Esophagus squamous epithelium (tissue), 5 donors: ENCODE results near the gene KLHL20. TPM values are rescaled to one million over a fixed set of nuclear protein-coding genes. Genes with fewer than 3 reads are reported as not detected.

Experiments used
- DNase-seq: peaks from one replicate; lab custom pipeline; 2025; lab: John Stamatoyannopoulos, UW
- H3K27ac ChIP-seq, 4 donors: fragments of 200-600 bp; sonication (generic); one replicate each; pipeline ENCODE4 v1.5.1; 2016 to 2019; ENCODE audit warnings: mild to moderate bottlenecking in 1 of 4
- H3K27me3 ChIP-seq, 4 donors: fragments of 200-600 bp; sonication (generic); 1 replicate in 3 of 4; 2 replicates in 1 of 4; pipeline versions ENCODE4 v1.5.1 to v1.6.0; 2017 to 2021; ENCODE audit warnings: antibody characterized with exemption in 1 of 4
- H3K36me3 ChIP-seq, 3 donors: fragments of 200-600 bp; sonication (generic); one replicate each; pipeline ENCODE4 v1.5.1; 2016 to 2019
- H3K4me1 ChIP-seq, 3 donors: fragments of 200-600 bp; sonication (generic); one replicate each; pipeline ENCODE4 v1.5.1; 2017 to 2019
- H3K4me3 ChIP-seq, 4 donors: fragments of 200-600 bp; sonication (generic); 1 replicate in 3 of 4; 2 replicates in 1 of 4; pipeline ENCODE4 v1.5.1; 2016 to 2019; ENCODE audit warnings: mild to moderate bottlenecking in 2 of 4, moderate library complexity in 1 of 4
- H3K9me3 ChIP-seq, 3 donors: fragments of 200-600 bp; sonication (generic); one replicate each; pipeline ENCODE4 v1.5.1; 2016 to 2019
- POLR2A ChIP-seq, 4 donors: fragments of 450-650 bp; IDR thresholded peaks; one replicate each; pipeline ENCODE4 v1.6.1; 2017; ENCODE audit warnings: antibody characterized with exemption in 4 of 4, mild to moderate bottlenecking in 4 of 4, moderate library complexity in 3 of 4
- WGBS, 2 donors: methylation state at CpG; one replicate each; pipeline ENCODE4 v1.1.5; 2018; 5-methylcytosine and 5-hydroxymethylcytosine counted together
- intact Hi-C: fragments of 100-400 bp; cut with DNase I; formaldehyde crosslinking; loops from one replicate; pipeline ENCODE4 v1.15.0; 2022
- total RNA-seq, 4 donors: library from RNA; depleted of rRNA; stranded (reverse); fragments of >200 nt; gene quantifications; one replicate each; pipeline ENCODE4 v1.1.0, GENCODE V29; 2016
- TF ChIP-seq, protein P1 (sequence below), 6 experiments: fragments of 450-650 bp in 4 of 6; fragments of 200-600 bp in 2 of 6; sonication (generic) in 2 of 6; IDR thresholded peaks; one replicate each; pipeline ENCODE4 v1.5.1; 2016 to 2019; ENCODE audit warnings: antibody characterized with exemption in 6 of 6, mild to moderate bottlenecking in 4 of 6, moderate library complexity in 4 of 6
- donor health status: DM: yes; HTN: yes; CAD: no.

The KLHL20 gene
- total RNA-seq, 4 donors from 2014 or later, result 11.8 to 33.0 (median 24.0) TPM

- intact Hi-C loops, result no loop called here
- Histone ChIP-seq H3K9me3 (no peaks in the 10 kb centered on the region), H3K27ac (no peak overlapping the region), H3K27me3 (no peaks in the 10 kb centered on the region), H3K36me3 (peaks cover 0 to 35% (median 5%) of the 10 kb centered on the region in 3 donors), H3K4me1 (no peaks in the 10 kb centered on the region), H3K4me3 (no peak overlapping the region)
- no peak for TF ChIP-seq POLR2A (IDR thresholded peaks at IDR 0.05)
- TF ChIP-seq, protein P1, sequence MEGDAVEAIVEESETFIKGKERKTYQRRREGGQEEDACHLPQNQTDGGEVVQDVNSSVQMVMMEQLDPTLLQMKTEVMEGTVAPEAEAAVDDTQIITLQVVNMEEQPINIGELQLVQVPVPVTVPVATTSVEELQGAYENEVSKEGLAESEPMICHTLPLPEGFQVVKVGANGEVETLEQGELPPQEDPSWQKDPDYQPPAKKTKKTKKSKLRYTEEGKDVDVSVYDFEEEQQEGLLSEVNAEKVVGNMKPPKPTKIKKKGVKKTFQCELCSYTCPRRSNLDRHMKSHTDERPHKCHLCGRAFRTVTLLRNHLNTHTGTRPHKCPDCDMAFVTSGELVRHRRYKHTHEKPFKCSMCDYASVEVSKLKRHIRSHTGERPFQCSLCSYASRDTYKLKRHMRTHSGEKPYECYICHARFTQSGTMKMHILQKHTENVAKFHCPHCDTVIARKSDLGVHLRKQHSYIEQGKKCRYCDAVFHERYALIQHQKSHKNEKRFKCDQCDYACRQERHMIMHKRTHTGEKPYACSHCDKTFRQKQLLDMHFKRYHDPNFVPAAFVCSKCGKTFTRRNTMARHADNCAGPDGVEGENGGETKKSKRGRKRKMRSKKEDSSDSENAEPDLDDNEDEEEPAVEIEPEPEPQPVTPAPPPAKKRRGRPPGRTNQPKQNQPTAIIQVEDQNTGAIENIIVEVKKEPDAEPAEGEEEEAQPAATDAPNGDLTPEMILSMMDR (IDR thresholded peaks at IDR 0.05), result no peak
- DNase-seq, result no peak
- WGBS, 2 donors, result 94 to 96% methylated on average over 10 of the region's 10 CpGs
These were observed 27.6 kb downstream of the KLHL20 start for GRCh38 chr1:173742203-173742886.

- Histone ChIP-seq H3K36me3 (peaks cover 0 to 29% (median 5%) of the 10 kb centered on the region in 3 donors), H3K9me3 (no peaks in the 10 kb centered on the region), H3K4me3 (no peak overlapping the region), H3K27me3 (no peaks in the 10 kb centered on the region), H3K27ac (no peak overlapping the region), H3K4me1 (no peaks in the 10 kb centered on the region)
- no peak for DNase-seq
- TF ChIP-seq, protein P1 (IDR thresholded peaks at IDR 0.05), result no peak
- TF ChIP-seq POLR2A (IDR thresholded peaks at IDR 0.05), result no peak
- 92 to 95% methylated on average over 2 of the region's 2 CpGs for WGBS, 2 donors
- intact Hi-C loops, result no loop called here
These were observed 29.9 kb downstream of the KLHL20 start for GRCh38 chr1:173744651-173745050.

DNA sequence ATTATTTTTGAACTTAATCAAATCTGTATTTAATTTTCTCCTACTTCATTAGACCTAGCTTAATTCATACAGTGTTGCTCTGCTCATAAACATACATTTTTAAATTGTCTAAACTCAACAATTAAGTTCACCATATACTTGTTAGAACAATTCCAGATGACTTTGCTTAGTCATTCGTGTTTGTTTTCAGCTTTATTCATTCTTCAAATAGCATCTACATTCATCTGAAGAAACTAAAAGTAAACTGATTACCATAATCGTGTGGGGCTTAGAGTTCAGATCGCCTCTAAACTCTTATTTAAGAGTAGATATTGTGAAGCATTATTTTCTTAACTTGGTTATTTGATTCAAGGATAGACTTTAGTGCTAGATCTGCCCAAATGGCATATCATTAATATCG lies 34.4 kb downstream of the KLHL20 start:
- H3K9me3 ChIP-seq, result no peaks in the 10 kb centered on the region
- intact Hi-C loops, result no loop called here
- no peaks in the 10 kb centered on the region for H3K27me3 ChIP-seq
- no peak overlapping the region for H3K4me3 ChIP-seq
- peaks cover 0 to 35% (median 7%) of the 10 kb centered on the region in 3 donors for H3K36me3 ChIP-seq
- no peaks in the 10 kb centered on the region for H3K4me1 ChIP-seq
- WGBS, 2 donors, result 78 to 91% methylated on average over 4 of the region's 4 CpGs
- H3K27ac ChIP-seq, result no peak overlapping the region
- DNase-seq, result no peak
- TF ChIP-seq, protein P1 (IDR thresholded peaks at IDR 0.05), result no peak
- no peak for TF ChIP-seq POLR2A (IDR thresholded peaks at IDR 0.05)

DNA sequence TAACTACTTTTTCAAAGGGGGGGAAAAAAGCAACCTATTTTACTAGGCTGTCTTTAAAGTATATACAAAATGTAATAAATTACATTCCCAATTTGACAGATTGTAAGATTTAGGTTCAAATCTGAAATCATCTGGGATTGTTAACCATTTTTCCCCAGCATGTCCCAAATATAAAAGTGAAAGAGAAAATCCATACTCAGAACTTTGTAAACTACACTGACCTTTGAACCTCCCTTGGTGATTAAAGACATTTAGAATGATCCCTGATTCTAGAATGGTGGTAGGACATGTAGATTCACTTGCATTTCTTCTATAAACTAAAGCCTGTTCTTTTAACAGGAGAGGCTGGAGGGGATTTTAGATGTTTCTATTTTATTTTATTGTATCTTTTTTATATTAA lies 39.0 kb downstream of the KLHL20 start:
- H3K4me1 ChIP-seq, result no peaks in the 10 kb centered on the region
- no peaks in the 10 kb centered on the region for H3K9me3 ChIP-seq
- intact Hi-C loops, result no loop called here
- DNase-seq, result no peak
- H3K27me3 ChIP-seq, result no peaks in the 10 kb centered on the region
- no peak overlapping the region for H3K27ac ChIP-seq
- H3K36me3 ChIP-seq, result peaks cover 9 to 74% (median 38%) of the 10 kb centered on the region in 3 donors
- no peak for TF ChIP-seq POLR2A (IDR thresholded peaks at IDR 0.05)
- TF ChIP-seq, protein P1 (IDR thresholded peaks at IDR 0.05), result no peak
- H3K4me3 ChIP-seq, result no peak overlapping the region

- H3K36me3 ChIP-seq, result peaks cover 10 to 72% (median 34%) of the 10 kb centered on the region in 3 donors
- WGBS, 2 donors, result 92 to 94% methylated on average over 4 of the region's 4 CpGs
- H3K27me3 ChIP-seq, result no peaks in the 10 kb centered on the region
- H3K9me3 ChIP-seq, result no peaks in the 10 kb centered on the region
- no peak overlapping the region for H3K27ac ChIP-seq
- TF ChIP-seq, protein P1 (IDR thresholded peaks at IDR 0.05), result no peak
- TF ChIP-seq POLR2A (IDR thresholded peaks at IDR 0.05), result no peak
- no peaks in the 10 kb centered on the region for H3K4me1 ChIP-seq
- H3K4me3 ChIP-seq, result no peak overlapping the region
- intact Hi-C loops, result no loop called here
- DNase-seq, result no peak
These were observed 42.9 kb downstream of the KLHL20 start for GRCh38 chr1:173757666-173758065.
